Spleen (tissue), 7 donors: ENCODE measurements around the gene DENND10.
A peak's percentile ranks its signal among the peaks of the same experiment; 100 is the strongest.

Experiments
- CTCF ChIP-seq, 11 experiments: fragments of 200-600 bp in 7 of 11; fragments of 450-650 bp in 4 of 11; sonication (generic) in 4 of 11; IDR thresholded peaks in 8 of 11; conservative IDR thresholded peaks in 3 of 11; 1 replicate in 7 of 11; 2 replicates in 4 of 11; pipeline versions ENCODE4 v1.4.0 to v1.8.0; 2016 to 2021; ENCODE audit warnings: antibody characterized with exemption in 11 of 11, inconsistent platforms in 4 of 11, mild to moderate bottlenecking in 1 of 11
- POLR2A ChIP-seq, 3 donors: fragments of 450-650 bp; IDR thresholded peaks; one replicate each; pipeline ENCODE4 v1.5.1; 2017; ENCODE audit warnings: antibody characterized with exemption in 3 of 3, mild to moderate bottlenecking in 1 of 3
- POLR2AphosphoS5 ChIP-seq, 3 donors: sonication (generic); formaldehyde crosslinking; IDR thresholded peaks; one replicate each; pipeline ENCODE4 v1.5.1; 2017; ENCODE audit warnings: antibody characterized with exemption in 3 of 3
- donor health status: DM: no; HTN: no; CAD: no; lungs with moderate emphysema.
- donor health status: DM: no; HTN: no; CAD: no.
- donor health status: DM: no; HTN: no; CAD: no.

GRCh38 chr10:119100434-119101238 lies 3.3 kb upstream of the DENND10 start:
- TF ChIP-seq POLR2AphosphoS5 (IDR thresholded peaks at IDR 0.05) (peak in 1 of 3 donors; percentile 35), CTCF (IDR thresholded peaks at IDR 0.05 in 8 of 11, conservative IDR thresholded peaks at IDR 0.05 in 3 of 11) (no peak), POLR2A (IDR thresholded peaks at IDR 0.05) (no peak)
